ENCODE measurements around the gene LRPAP1. TPM values are rescaled to one million over a fixed set of nuclear protein-coding genes. Genes with fewer than 3 reads are reported as not detected.

Gene LRPAP1
- total RNA-seq, 6 experiments from 2014 or later: 130 to 175 (median 161) TPM

DNA sequence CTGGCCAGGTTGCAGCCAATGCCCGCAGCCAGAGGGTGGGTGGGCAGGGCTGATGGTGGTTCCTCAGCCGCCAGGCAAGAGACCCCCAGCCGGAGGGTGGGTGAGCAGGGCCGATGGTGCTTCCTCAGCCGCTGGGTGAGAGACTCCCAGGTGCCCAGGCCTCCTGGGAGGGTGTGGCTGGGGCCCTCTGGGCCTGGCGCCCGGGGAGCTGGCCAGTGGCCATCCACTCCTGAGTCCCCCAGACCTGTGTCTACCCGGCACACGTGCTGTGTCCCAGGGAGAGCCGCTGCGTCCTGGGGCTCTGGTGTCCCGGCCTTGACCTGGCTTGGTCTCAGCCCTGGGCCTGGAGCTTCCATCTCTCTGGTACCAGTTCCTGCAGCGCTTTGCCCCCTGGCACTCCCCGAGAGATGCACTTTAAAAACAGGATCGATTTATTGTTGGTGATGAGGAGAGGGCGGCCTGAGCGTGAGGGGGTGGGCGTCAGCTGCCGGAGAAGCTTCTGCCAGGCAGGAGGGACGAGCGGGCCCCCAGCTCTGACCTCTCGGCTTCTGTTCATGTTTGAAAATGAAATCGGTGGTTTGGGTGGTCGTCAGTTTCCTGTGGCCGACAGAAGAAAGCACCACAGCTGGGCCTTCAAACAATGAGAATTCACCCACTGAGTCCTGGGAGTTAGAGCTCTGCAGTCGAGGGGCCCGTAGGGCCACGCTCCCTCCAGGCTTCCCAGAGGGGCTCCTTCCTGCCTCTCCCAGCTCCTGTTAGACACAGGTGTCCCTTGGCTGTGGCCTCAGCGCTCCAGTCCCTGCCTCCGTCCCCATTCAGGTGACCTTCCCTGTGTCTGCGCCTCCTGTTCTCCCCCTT is 62.6 kb downstream of the LRPAP1 start:
- Mint-ChIP-seq H3K4me1 (ENCODE audit: low read depth) (no peaks in the 10 kb centered on the region), H3K36me3 (ENCODE audit: low read depth) (no peaks in the 10 kb centered on the region), H3K4me3 (no peak overlapping the region), H3K27ac (no peak overlapping the region), H3K9me3 (no peaks in the 10 kb centered on the region), H3K27me3 (ENCODE audit: insufficient read depth) (peaks cover 5% of the 10 kb centered on the region)
- TF ChIP-seq, protein P1, sequence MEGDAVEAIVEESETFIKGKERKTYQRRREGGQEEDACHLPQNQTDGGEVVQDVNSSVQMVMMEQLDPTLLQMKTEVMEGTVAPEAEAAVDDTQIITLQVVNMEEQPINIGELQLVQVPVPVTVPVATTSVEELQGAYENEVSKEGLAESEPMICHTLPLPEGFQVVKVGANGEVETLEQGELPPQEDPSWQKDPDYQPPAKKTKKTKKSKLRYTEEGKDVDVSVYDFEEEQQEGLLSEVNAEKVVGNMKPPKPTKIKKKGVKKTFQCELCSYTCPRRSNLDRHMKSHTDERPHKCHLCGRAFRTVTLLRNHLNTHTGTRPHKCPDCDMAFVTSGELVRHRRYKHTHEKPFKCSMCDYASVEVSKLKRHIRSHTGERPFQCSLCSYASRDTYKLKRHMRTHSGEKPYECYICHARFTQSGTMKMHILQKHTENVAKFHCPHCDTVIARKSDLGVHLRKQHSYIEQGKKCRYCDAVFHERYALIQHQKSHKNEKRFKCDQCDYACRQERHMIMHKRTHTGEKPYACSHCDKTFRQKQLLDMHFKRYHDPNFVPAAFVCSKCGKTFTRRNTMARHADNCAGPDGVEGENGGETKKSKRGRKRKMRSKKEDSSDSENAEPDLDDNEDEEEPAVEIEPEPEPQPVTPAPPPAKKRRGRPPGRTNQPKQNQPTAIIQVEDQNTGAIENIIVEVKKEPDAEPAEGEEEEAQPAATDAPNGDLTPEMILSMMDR (IDR thresholded peaks at IDR 0.05): no peak
- DNase-seq: no peak

GRCh38 chr4:3468804-3469203 is 63.4 kb downstream of the LRPAP1 start:
- TF ChIP-seq, protein P1 (IDR thresholded peaks at IDR 0.05): no peak
- H3K4me1 Mint-ChIP-seq (ENCODE audit: low read depth): no peaks in the 10 kb centered on the region
- H3K27me3 Mint-ChIP-seq (ENCODE audit: insufficient read depth): peaks cover 6% of the 10 kb centered on the region
- H3K9me3 Mint-ChIP-seq: no peaks in the 10 kb centered on the region
- H3K36me3 Mint-ChIP-seq (ENCODE audit: low read depth): no peaks in the 10 kb centered on the region
- no peak overlapping the region for H3K4me3 Mint-ChIP-seq
- no peak for DNase-seq
- H3K27ac Mint-ChIP-seq: no peak overlapping the region

DNA sequence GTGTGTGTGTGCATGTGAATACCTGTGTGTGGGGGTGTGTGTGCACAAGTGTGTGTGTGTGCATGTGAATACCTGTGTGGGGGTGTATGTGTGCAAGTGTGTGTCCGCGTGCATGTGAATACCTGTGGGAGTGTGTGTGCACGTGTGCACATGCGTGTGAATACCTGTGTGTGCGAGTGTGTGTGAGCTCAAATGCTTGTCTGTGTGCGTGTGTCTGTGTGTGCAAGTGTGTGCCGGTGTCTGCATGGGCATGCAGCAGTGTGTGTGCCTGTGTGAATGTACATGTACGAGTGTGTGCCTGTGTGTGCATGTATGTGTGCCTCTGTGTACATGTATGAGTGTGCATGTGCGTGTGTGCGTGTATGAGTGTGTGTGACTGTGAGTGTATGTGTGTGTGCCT is 64.1 kb downstream of the LRPAP1 start:
- Mint-ChIP-seq H3K4me3 (no peak overlapping the region), H3K27ac (no peak overlapping the region), H3K36me3 (ENCODE audit: low read depth) (no peaks in the 10 kb centered on the region), H3K27me3 (ENCODE audit: insufficient read depth) (peaks cover 6% of the 10 kb centered on the region), H3K4me1 (ENCODE audit: low read depth) (no peaks in the 10 kb centered on the region), H3K9me3 (no peaks in the 10 kb centered on the region)
- TF ChIP-seq, protein P1 (IDR thresholded peaks at IDR 0.05): no peak
- no peak for DNase-seq

- Mint-ChIP-seq H3K27me3 (ENCODE audit: insufficient read depth) (peaks cover 7% of the 10 kb centered on the region), H3K36me3 (ENCODE audit: low read depth) (no peaks in the 10 kb centered on the region), H3K9me3 (no peaks in the 10 kb centered on the region), H3K4me1 (ENCODE audit: low read depth) (no peaks in the 10 kb centered on the region), H3K27ac (no peak overlapping the region), H3K4me3 (no peak overlapping the region)
- TF ChIP-seq, protein P1 (IDR thresholded peaks at IDR 0.05): no peak
- no peak for DNase-seq
Measured at GRCh38 chr4:3467601-3468031, 64.6 kb downstream of the LRPAP1 start.

GRCh38 chr4:3466691-3467600 is 65.3 kb downstream of the LRPAP1 start:
- Mint-ChIP-seq H3K9me3 (no peaks in the 10 kb centered on the region), H3K27ac (no peak overlapping the region), H3K4me1 (ENCODE audit: low read depth) (no peaks in the 10 kb centered on the region), H3K4me3 (no peak overlapping the region), H3K36me3 (ENCODE audit: low read depth) (no peaks in the 10 kb centered on the region), H3K27me3 (ENCODE audit: insufficient read depth) (peaks cover 8% of the 10 kb centered on the region)
- TF ChIP-seq, protein P1 (IDR thresholded peaks at IDR 0.05): no peak
- DNase-seq: no peak

All from HFFc6 (cell line).